Parathyroid adenoma (tissue), 2 donors: ENCODE data around the gene MAD1L1.

Source experiments
- H2AFZ ChIP-seq: fragments of 300-600 bp; sonication (generic); one replicate; pipeline ENCODE4 v1.7.0; 2017; ENCODE audit warnings: antibody characterized with exemption, mild to moderate bottlenecking
- H3K27ac ChIP-seq: fragments of 300-600 bp; sonication (generic); one replicate; pipeline ENCODE4 v1.7.0; 2017
- H3K27me3 ChIP-seq: fragments of 300-600 bp; sonication (generic); one replicate; pipeline ENCODE4 v1.7.0; 2017; ENCODE audit warnings: low read length; ENCODE audit not compliant: control insufficient read depth, insufficient read depth
- H3K36me3 ChIP-seq: fragments of 300-600 bp; sonication (generic); one replicate; pipeline ENCODE4 v1.7.0; 2017; ENCODE audit warnings: low read length; ENCODE audit not compliant: control insufficient read depth, insufficient read depth
- H3K4me1 ChIP-seq: fragments of 300-600 bp; sonication (generic); one replicate; pipeline ENCODE4 v1.7.0; 2017; ENCODE audit warnings: control low read depth
- H3K4me2 ChIP-seq: fragments of 300-600 bp; sonication (generic); one replicate; pipeline ENCODE4 v1.7.0; 2017; ENCODE audit warnings: low read length
- H3K4me3 ChIP-seq: fragments of 300-600 bp; sonication (generic); one replicate; pipeline ENCODE4 v1.7.0; 2017; ENCODE audit warnings: low read depth, low read length
- H3K79me2 ChIP-seq: fragments of 300-600 bp; sonication (generic); one replicate; pipeline ENCODE4 v1.7.0; 2017; ENCODE audit warnings: control low read depth
- H3K9ac ChIP-seq: fragments of 300-600 bp; sonication (generic); one replicate; pipeline ENCODE4 v1.7.0; 2017; ENCODE audit warnings: mild to moderate bottlenecking
- H3K9me3 ChIP-seq: fragments of 300-600 bp; sonication (generic); one replicate; pipeline ENCODE4 v1.7.0; 2017; ENCODE audit warnings: low read length; ENCODE audit not compliant: control insufficient read depth
- CTCF ChIP-seq: fragments of 300-600 bp; sonication (generic); IDR thresholded peaks from one replicate; pipeline ENCODE4 v1.7.0; 2017; ENCODE audit warnings: antibody characterized with exemption, mild to moderate bottlenecking
- donor health status: primary hyperparathyroidism.

The MAD1L1 gene

DNA sequence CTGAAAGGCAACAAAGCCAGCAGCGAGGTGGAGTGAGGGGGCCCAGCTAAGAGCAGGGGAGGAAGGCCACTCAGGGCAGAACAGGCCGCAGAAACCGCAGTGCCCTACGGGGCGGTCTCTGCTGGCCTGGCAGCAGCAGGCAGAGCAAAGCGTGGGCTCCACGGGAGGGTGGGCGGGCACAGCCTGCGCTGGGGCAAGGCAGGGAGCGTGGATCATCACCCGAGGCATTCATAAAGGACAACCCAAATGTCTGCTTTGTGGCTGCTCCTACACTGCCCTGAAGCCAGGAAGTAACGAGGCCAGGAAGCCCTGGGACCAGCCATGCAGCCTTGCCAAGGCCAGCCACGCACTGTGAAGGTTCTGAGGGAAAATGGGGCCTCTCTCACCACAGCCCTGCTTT lies 127.5 kb downstream of the MAD1L1 start:
- H3K27ac ChIP-seq = no peak overlapping the region
- H3K27me3 ChIP-seq = no peaks in the 10 kb centered on the region
- H3K36me3 ChIP-seq = no peaks in the 10 kb centered on the region
- no peaks in the 10 kb centered on the region for H3K9me3 ChIP-seq
- peaks cover 3% of the 10 kb centered on the region for H3K79me2 ChIP-seq
- H3K9ac ChIP-seq = no peak overlapping the region
- H3K4me2 ChIP-seq = no peak overlapping the region
- H2AFZ ChIP-seq = no peak overlapping the region
- no peaks in the 10 kb centered on the region for H3K4me1 ChIP-seq
- TF ChIP-seq CTCF = no peak
- H3K4me3 ChIP-seq = no peak overlapping the region

DNA sequence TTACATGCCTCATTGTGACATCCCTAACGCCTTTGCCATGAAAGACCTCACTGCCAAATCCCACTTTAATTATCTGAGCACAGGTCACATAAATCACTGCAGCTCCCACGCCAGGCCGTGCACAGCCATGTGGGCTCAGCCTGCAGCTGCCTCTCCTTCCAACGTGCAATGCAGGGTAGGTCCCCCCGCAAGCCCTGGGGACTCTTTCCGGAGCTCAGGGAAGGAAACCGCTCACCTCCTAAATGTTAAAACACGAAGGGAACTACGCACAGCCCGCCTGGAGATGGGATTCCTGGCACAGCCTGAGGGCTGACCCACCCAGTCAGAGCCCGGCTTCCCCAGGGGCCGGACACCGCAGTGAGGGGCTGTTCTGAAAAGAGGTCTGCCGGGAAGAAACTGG lies 128.0 kb downstream of the MAD1L1 start:
- Histone ChIP-seq H3K4me1 (no peaks in the 10 kb centered on the region), H3K27ac (no peak overlapping the region)

DNA sequence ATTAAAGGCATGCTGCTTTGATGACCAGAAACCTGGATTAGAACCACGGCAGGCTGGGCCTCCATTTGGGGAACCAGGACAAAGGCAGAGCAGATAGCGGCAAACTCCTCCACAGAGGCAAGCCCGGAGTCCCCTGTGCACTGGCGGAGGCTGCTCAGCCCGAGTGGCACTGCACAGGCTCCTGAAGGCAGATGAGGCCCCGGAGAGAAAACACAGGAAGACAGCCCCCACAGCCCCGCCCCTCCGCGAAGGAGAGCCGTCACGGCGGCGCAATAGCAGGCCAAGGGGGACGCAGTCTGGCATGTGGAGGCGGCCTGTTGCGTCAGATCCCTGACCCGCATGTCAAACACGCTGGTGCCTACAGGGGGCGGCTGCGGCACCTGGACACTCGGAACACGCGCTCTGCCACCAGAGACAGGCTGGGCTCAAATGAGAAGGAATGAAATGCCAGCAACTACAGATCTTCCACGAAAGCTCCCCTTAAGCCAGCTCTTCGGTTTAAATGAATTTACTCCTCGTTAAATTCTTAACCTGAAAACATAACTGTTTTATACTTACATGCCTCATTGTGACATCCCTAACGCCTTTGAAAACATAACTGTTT lies 128.5 kb downstream of the MAD1L1 start:
- no peak overlapping the region for H3K9ac ChIP-seq
- peak; percentile 35 for TF ChIP-seq CTCF
- no peaks in the 10 kb centered on the region for H3K9me3 ChIP-seq
- H3K27me3 ChIP-seq = no peaks in the 10 kb centered on the region
- no peaks in the 10 kb centered on the region for H3K36me3 ChIP-seq
- no peak overlapping the region for H3K27ac ChIP-seq
- H3K4me1 ChIP-seq = no peaks in the 10 kb centered on the region
- no peak overlapping the region for H3K4me3 ChIP-seq
- H3K79me2 ChIP-seq = peaks cover 3% of the 10 kb centered on the region
- H3K4me2 ChIP-seq = no peak overlapping the region
- no peak overlapping the region for H2AFZ ChIP-seq

More for the DNA sequence above, 128.0 kb downstream of the MAD1L1 start:
- H3K4me2 ChIP-seq = no peak overlapping the region
- no peaks in the 10 kb centered on the region for H3K9me3 ChIP-seq
- H2AFZ ChIP-seq = no peak overlapping the region
- no peaks in the 10 kb centered on the region for H3K36me3 ChIP-seq
- no peak overlapping the region for H3K9ac ChIP-seq
- no peaks in the 10 kb centered on the region for H3K27me3 ChIP-seq
- peaks cover 3% of the 10 kb centered on the region for H3K79me2 ChIP-seq
- no peak overlapping the region for H3K4me3 ChIP-seq
- TF ChIP-seq CTCF = no peak

GRCh38 chr7:2103071-2103898 lies 129.5 kb downstream of the MAD1L1 start:
- Histone ChIP-seq H3K9ac (no peak overlapping the region), H3K27me3 (no peaks in the 10 kb centered on the region), H3K27ac (no peak overlapping the region), H3K4me1 (no peaks in the 10 kb centered on the region), H3K36me3 (no peaks in the 10 kb centered on the region), H3K4me3 (no peak overlapping the region), H3K9me3 (no peaks in the 10 kb centered on the region), H2AFZ (no peak overlapping the region), H3K4me2 (no peak overlapping the region), H3K79me2 (peaks cover 3% of the 10 kb centered on the region)
- TF ChIP-seq CTCF = no peak
